H1 (cell line): ENCODE measurements around the gene C9orf43. TPM values are rescaled to one million over a fixed set of nuclear protein-coding genes. Genes with fewer than 3 reads are reported as not detected.

ENCODE experiments used
- CTCF ChIA-PET: fragments of 300-600 bp; sonication (Branson Sonifier 250); formaldehyde crosslinking; loops from one replicate; lab custom pipeline; 2021; ENCODE audit not compliant: partially characterized antibody; lab: Charles Lee
- POLR2A ChIA-PET: fragments of 300-600 bp; sonication (Branson Sonifier 250); formaldehyde crosslinking; loops from one replicate; lab custom pipeline; 2021; ENCODE audit warnings: inconsistent platforms; ENCODE audit not compliant: partially characterized antibody; lab: Charles Lee
- DNase-seq, 2 experiments: peaks; one replicate each; pipeline versions ENCODE4 v3.0.0 to v3.0.0-alpha.2; 2010 to 2022; ENCODE audit warnings: low spot score in 2 of 2, low read depth in 1 of 2, mixed read lengths in 1 of 2
- FAIRE-seq: peaks from 2 replicates; lab custom pipeline; 2011; peaks lifted over from hg19 to GRCh38; lab: Jason Lieb, UNC
- H2AFZ ChIP-seq: 2 replicates; pipeline ENCODE4 v1.8.1; 2012; ENCODE audit warnings: low read length, inconsistent platforms
- H2AK5ac ChIP-seq: 2 replicates; pipeline ENCODE4 v1.6.1; 2013; ENCODE audit warnings: low read depth, low read length
- H2BK120ac ChIP-seq: replicated peaks from 2 replicates; pipeline ENCODE3; 2013; ENCODE audit warnings: low read depth, low read length, inconsistent platforms
- H2BK12ac ChIP-seq: 2 replicates; pipeline ENCODE4 v1.6.1; 2013; ENCODE audit warnings: low read depth, low read length
- H2BK15ac ChIP-seq: 2 replicates; pipeline ENCODE4 v1.6.1; 2013; ENCODE audit warnings: low read length
- H2BK20ac ChIP-seq: 2 replicates; pipeline ENCODE4 v1.6.1; 2013; ENCODE audit warnings: low read length
- H2BK5ac ChIP-seq: 2 replicates; pipeline ENCODE4 v1.6.1; 2013; ENCODE audit warnings: low read depth, low read length
- H3K14ac ChIP-seq: 2 replicates; pipeline ENCODE4 v1.6.1; 2013; ENCODE audit warnings: inconsistent platforms; ENCODE audit not compliant: insufficient read length
- H3K18ac ChIP-seq: 2 replicates; pipeline ENCODE4 v1.6.1; 2013; ENCODE audit warnings: low read length; ENCODE audit errors: extremely low read depth
- H3K23ac ChIP-seq: 2 replicates; pipeline ENCODE4 v1.6.1; 2013; ENCODE audit warnings: inconsistent platforms; ENCODE audit not compliant: insufficient read length
- H3K23me2 ChIP-seq: 2 replicates; pipeline ENCODE4 v1.6.1; 2013; ENCODE audit warnings: low read depth, low read length
- H3K27ac ChIP-seq: 2 replicates; pipeline ENCODE4 v1.6.1; 2011; ENCODE audit warnings: low read depth, low read length, inconsistent platforms
- H3K27me3 ChIP-seq, 4 experiments: replicated peaks in 1 of 4; 1 replicate in 1 of 4; 2 replicates in 3 of 4; pipeline versions ENCODE4 v1.6.1 to v1.8.1; 2011 to 2013; ENCODE audit warnings: low read length in 3 of 4, mild to moderate bottlenecking in 3 of 4, inconsistent platforms in 2 of 4, mixed read lengths in 2 of 4, moderate library complexity in 1 of 4; ENCODE audit not compliant: control insufficient read depth in 3 of 4, insufficient read depth in 3 of 4; ENCODE audit errors: extremely low read depth in 1 of 4
- H3K36me3 ChIP-seq, 4 experiments: 2 replicates each; pipeline versions ENCODE4 v1.6.1 to v1.8.1; 2011 to 2013; ENCODE audit warnings: mild to moderate bottlenecking in 4 of 4, low read length in 3 of 4, moderate library complexity in 2 of 4, control low read depth in 1 of 4, inconsistent platforms in 1 of 4; ENCODE audit not compliant: insufficient read depth in 4 of 4, control insufficient read depth in 2 of 4
- H3K4ac ChIP-seq: replicated peaks from 2 replicates; pipeline ENCODE3; 2013; ENCODE audit warnings: low read length, low read depth, mixed read lengths, inconsistent platforms; ENCODE audit not compliant: insufficient read length
- H3K4me1 ChIP-seq, 4 experiments: replicated peaks in 1 of 4; 1 replicate in 1 of 4; 2 replicates in 3 of 4; pipeline versions ENCODE4 v1.6.1 to v1.8.1; 2011 to 2013; ENCODE audit warnings: low read length in 3 of 4, inconsistent platforms in 2 of 4, mixed read lengths in 1 of 4; ENCODE audit not compliant: insufficient read depth in 4 of 4, control insufficient read depth in 3 of 4
- H3K4me2 ChIP-seq, 2 experiments: 2 replicates each; pipeline versions ENCODE4 v1.6.1 to v1.8.1; 2011 to 2013; ENCODE audit warnings: low read depth in 2 of 2, low read length in 2 of 2, control low read depth in 1 of 2, inconsistent platforms in 1 of 2, mild to moderate bottlenecking in 1 of 2; ENCODE audit not compliant: insufficient read depth in 1 of 2
- H3K4me3 ChIP-seq, 4 experiments: fragments of 200-600, 300-600 bp in 1 of 4; sonication (generic), shearing (Covaris generic), sonication (Bioruptor Twin) in 1 of 4; 2 replicates each; pipeline versions ENCODE4 v1.5.1 to v1.8.1; 2011 to 2016; ENCODE audit warnings: low read length in 4 of 4, low read depth in 3 of 4, control low read depth in 2 of 4, inconsistent platforms in 2 of 4, mild to moderate bottlenecking in 2 of 4, mixed read lengths in 1 of 4, moderate library complexity in 1 of 4; ENCODE audit not compliant: insufficient read depth in 2 of 4; ENCODE audit errors: extremely low read depth in 1 of 4
- H3K56ac ChIP-seq: replicated peaks from 2 replicates; pipeline ENCODE3; 2013; ENCODE audit warnings: low read depth, mild to moderate bottlenecking, mixed read lengths, low read length, inconsistent platforms; ENCODE audit not compliant: insufficient read length
- H3K79me1 ChIP-seq: 2 replicates; pipeline ENCODE4 v1.6.1; 2013; ENCODE audit warnings: low read depth, low read length, control low read depth
- H3K79me2 ChIP-seq, 2 experiments: 2 replicates each; pipeline versions ENCODE4 v1.6.1 to v1.8.1; 2012 to 2013; ENCODE audit warnings: low read length in 2 of 2, mild to moderate bottlenecking in 2 of 2, inconsistent platforms in 1 of 2; ENCODE audit not compliant: insufficient read depth in 2 of 2, control insufficient read depth in 1 of 2
- H3K9ac ChIP-seq, 4 experiments: replicated peaks in 1 of 4; 1 replicate in 1 of 4; 2 replicates in 3 of 4; pipeline versions ENCODE4 v1.6.1 to v1.8.1; 2011 to 2013; ENCODE audit warnings: low read depth in 3 of 4, low read length in 3 of 4, control low read depth in 2 of 4, mild to moderate bottlenecking in 2 of 4, moderate library complexity in 2 of 4, inconsistent platforms in 1 of 4; ENCODE audit errors: extremely low read depth in 1 of 4
- H3K9me3 ChIP-seq, 2 experiments: 2 replicates each; pipeline versions ENCODE4 v1.6.1 to v1.8.1; 2012 to 2013; ENCODE audit warnings: mild to moderate bottlenecking in 2 of 2, moderate library complexity in 2 of 2, control low read depth in 1 of 2, inconsistent platforms in 1 of 2, low read depth in 1 of 2, low read length in 1 of 2, mixed read lengths in 1 of 2; ENCODE audit not compliant: insufficient read depth in 2 of 2
- H4K20me1 ChIP-seq, 2 experiments: replicated peaks in 1 of 2; 2 replicates each; pipeline versions ENCODE3 to v1.8.1; 2011 to 2013; ENCODE audit warnings: inconsistent platforms in 2 of 2, low read length in 2 of 2, mild to moderate bottlenecking in 1 of 2; ENCODE audit not compliant: insufficient read depth in 2 of 2, control insufficient read depth in 1 of 2
- H4K5ac ChIP-seq: 2 replicates; pipeline ENCODE4 v1.6.1; 2013; ENCODE audit warnings: low read length, low read depth, mixed read lengths, inconsistent platforms; ENCODE audit not compliant: insufficient read length
- H4K8ac ChIP-seq: 2 replicates; pipeline ENCODE4 v1.8.0; 2013; ENCODE audit warnings: mild to moderate bottlenecking, moderate library complexity, low read length, inconsistent platforms; ENCODE audit not compliant: insufficient read depth; ENCODE audit errors: extremely low read depth
- H4K91ac ChIP-seq: replicated peaks from 2 replicates; pipeline ENCODE3; 2013; ENCODE audit warnings: low read length, mixed read lengths, inconsistent platforms; ENCODE audit not compliant: insufficient read length
- JUND ChIP-seq: IDR thresholded peaks from 2 replicates; pipeline ENCODE4 v1.6.1; 2011; ENCODE audit warnings: mild to moderate bottlenecking, improper control_type of control experiment, low read length
- SP2 ChIP-seq: IDR thresholded peaks from 2 replicates; pipeline ENCODE4 v1.6.1; 2012; ENCODE audit warnings: mild to moderate bottlenecking, low read length, inconsistent platforms
- TCF12 ChIP-seq: IDR thresholded peaks from 2 replicates; pipeline ENCODE4 v1.6.1; 2011; ENCODE audit warnings: low read depth, mild to moderate bottlenecking, low read length
- WGBS, 2 experiments: shearing (Covaris generic) in 1 of 2; methylation state at CpG; one replicate each; pipeline versions ENCODE4 v1.1.6 to v1.1.7; 2013 to 2015; ENCODE audit warnings: low lambda C conversion rate in 2 of 2, mixed read lengths in 2 of 2, inconsistent platforms in 1 of 2, low coverage in 1 of 2, missing lambda C conversion rate in 1 of 2; ENCODE audit not compliant: insufficient replicate concordance in 2 of 2, insufficient coverage in 1 of 2, insufficient read length in 1 of 2; ENCODE audit errors: extremely low coverage in 1 of 2, missing lambda C conversion rate in 1 of 2; 5-methylcytosine and 5-hydroxymethylcytosine counted together
- polyA plus RNA-seq, 7 experiments: library from polyadenylated mRNA; depleted of rRNA in 3 of 7; stranded (reverse) in 5 of 7; unstranded in 2 of 7; fragments of >200 nt in 5 of 7; fragments of 200-250 nt in 2 of 7; gene quantifications; 1 replicate in 5 of 7; 2 replicates in 1 of 7; 4 replicates in 1 of 7; pipeline versions ENCODE4 v1.2.1 to v1.2.3, GENCODE V29; 2011 to 2013; ENCODE audit warnings: missing spikeins in 2 of 7, mixed read lengths in 2 of 7
- total RNA-seq: library from RNA; stranded (reverse); fragmentation: NEBNext Ultra II Directional; extraction: Animal tissue kit (Norgen Biotek cat#: 25700); gene quantifications from 2 replicates; pipeline ENCODE4 v1.2.1, GENCODE V29; 2021
- TF ChIP-seq, protein P1 (sequence below): IDR thresholded peaks from 2 replicates; pipeline ENCODE4 v1.6.1; 2012; ENCODE audit warnings: inconsistent platforms

Gene C9orf43
- total and polyA plus RNA-seq, 2 of the 8 experiments (the other 6 are each of a cell fraction or from before 2014, with no cell fraction given), result 0.35 to 0.52 TPM

- H2BK12ac ChIP-seq, result no peak overlapping the region
- H3K27ac ChIP-seq, result no peak overlapping the region
- no peak overlapping the region; the same call in 1 of the 2 replicates for H4K8ac ChIP-seq
- H3K9me3 ChIP-seq, result no peaks in the 10 kb centered on the region
- no peak overlapping the region for H4K91ac ChIP-seq
- H3K4ac ChIP-seq, result no peak overlapping the region
- 94 to 100% methylated on average over 1 to 4 of the region's 4 CpGs for WGBS, 2 experiments
- no peak overlapping the region for H3K4me3 ChIP-seq
- no peak overlapping the region for H2BK5ac ChIP-seq
- H2BK20ac ChIP-seq, result no peak overlapping the region
- H2BK15ac ChIP-seq, result no peak overlapping the region
- no peak overlapping the region for H3K23ac ChIP-seq
- H3K18ac ChIP-seq, result no peak overlapping the region
- no peak overlapping the region for H3K4me2 ChIP-seq
- ChIA-PET POLR2A (interaction anchor here (1.2 to 2.1 kb wide), 3 partner anchors 10 to 24 kb away, joined by 3 to 6 read pairs (median 4); partner anchors contain the start of genes C9orf43 and POLE3), CTCF (interaction anchor here (0.7 to 1.5 kb wide), 3 partner anchors 10 to 32 kb away, joined by 3 to 4 read pairs (median 3); no protein-coding TSS in a partner anchor)
- H3K4me1 ChIP-seq, result no peaks in the 10 kb centered on the region
- no peak overlapping the region for H2AK5ac ChIP-seq
- no peaks in the 10 kb centered on the region for H3K23me2 ChIP-seq
- no peak overlapping the region for H4K5ac ChIP-seq
- no peak overlapping the region for H3K56ac ChIP-seq
- H3K14ac ChIP-seq, result no peak overlapping the region
- no peak overlapping the region for H2AFZ ChIP-seq
- no peaks in the 10 kb centered on the region for H3K79me2 ChIP-seq
- no peak overlapping the region for H3K9ac ChIP-seq
- no peaks in the 10 kb centered on the region for H4K20me1 ChIP-seq
- H2BK120ac ChIP-seq, result no peak overlapping the region
- no peaks in the 10 kb centered on the region for H3K79me1 ChIP-seq
- DNase-seq (no peak), FAIRE-seq (no peak)
- H3K36me3 ChIP-seq, result peaks cover 0 to 12% (median 5%) of the 10 kb centered on the region in 4 experiments; a peak in 5 of 8 replicates
- TF ChIP-seq, protein P1, sequence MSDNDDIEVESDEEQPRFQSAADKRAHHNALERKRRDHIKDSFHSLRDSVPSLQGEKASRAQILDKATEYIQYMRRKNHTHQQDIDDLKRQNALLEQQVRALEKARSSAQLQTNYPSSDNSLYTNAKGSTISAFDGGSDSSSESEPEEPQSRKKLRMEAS, result no peak
- TF ChIP-seq JUND (no peak), SP2 (no peak), TCF12 (no peak)
- no peaks in the 10 kb centered on the region for H3K27me3 ChIP-seq
Measured at GRCh38 chr9:113386571-113387393, 23.8 kb upstream of the C9orf43 start.
